Measurements from ENCODE around the gene UBE2V1.
A peak's percentile ranks its signal among the peaks of the same experiment; 100 is the strongest.

Gene UBE2V1

DNA sequence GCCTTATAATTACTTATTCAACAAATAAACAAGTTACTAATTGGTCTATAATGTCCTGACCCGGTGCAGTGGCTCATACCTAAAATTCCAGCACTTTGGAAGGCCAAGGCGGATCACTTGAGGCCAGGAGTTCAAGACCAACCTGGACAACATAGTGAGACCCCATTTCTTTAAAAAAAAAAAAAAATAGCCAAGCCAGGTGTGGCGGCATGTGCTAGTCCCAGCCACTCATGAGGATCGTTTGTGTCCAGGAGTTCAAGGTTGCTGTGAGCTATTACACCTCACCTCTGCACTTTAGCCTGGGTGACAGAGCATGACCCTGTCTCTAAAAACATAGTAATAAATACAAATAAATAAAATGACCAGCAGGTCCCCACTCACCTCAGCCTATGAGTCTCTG lies 9.8 kb upstream of the UBE2V1 start:
- no peaks in the 10 kb centered on the region for H3K27me3 ChIP-seq (ENCODE audit: insufficient read depth, low read depth, severe bottlenecking)
- TF ChIP-seq, protein P1, sequence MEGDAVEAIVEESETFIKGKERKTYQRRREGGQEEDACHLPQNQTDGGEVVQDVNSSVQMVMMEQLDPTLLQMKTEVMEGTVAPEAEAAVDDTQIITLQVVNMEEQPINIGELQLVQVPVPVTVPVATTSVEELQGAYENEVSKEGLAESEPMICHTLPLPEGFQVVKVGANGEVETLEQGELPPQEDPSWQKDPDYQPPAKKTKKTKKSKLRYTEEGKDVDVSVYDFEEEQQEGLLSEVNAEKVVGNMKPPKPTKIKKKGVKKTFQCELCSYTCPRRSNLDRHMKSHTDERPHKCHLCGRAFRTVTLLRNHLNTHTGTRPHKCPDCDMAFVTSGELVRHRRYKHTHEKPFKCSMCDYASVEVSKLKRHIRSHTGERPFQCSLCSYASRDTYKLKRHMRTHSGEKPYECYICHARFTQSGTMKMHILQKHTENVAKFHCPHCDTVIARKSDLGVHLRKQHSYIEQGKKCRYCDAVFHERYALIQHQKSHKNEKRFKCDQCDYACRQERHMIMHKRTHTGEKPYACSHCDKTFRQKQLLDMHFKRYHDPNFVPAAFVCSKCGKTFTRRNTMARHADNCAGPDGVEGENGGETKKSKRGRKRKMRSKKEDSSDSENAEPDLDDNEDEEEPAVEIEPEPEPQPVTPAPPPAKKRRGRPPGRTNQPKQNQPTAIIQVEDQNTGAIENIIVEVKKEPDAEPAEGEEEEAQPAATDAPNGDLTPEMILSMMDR (IDR thresholded peaks at IDR 0.05; ENCODE audit: low read depth, low read length): no peak
- H3K9me3 ChIP-seq (ENCODE audit: severe bottlenecking): no peaks in the 10 kb centered on the region
- DNase-seq: no peak
- no peak overlapping the region for H3K4me3 ChIP-seq (ENCODE audit: low read depth, low read length)
- no peak overlapping the region for H3K27ac ChIP-seq
- H3K36me3 ChIP-seq: peaks cover 12% of the 10 kb centered on the region

DNA sequence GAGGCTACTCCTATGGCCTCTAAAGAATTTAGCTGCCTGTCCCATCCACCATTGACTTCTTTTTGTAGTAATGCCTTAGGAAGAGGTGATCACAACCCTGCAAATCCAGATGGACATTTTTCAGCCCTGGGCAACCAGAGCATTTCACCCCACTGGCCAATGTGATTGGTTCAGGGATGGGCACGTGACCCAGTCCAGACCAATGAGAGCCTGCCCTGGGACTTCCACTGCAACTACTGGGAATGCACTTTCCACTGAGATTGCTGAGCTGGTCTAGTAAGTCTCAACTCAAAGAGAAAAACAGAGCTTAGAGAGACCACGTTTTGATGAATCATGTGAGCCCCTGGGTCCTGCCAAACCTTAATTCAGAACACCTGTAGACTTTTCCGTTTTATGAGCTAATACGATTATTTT lies 8.9 kb upstream of the UBE2V1 start:
- TF ChIP-seq, protein P1 (IDR thresholded peaks at IDR 0.05; ENCODE audit: low read depth, low read length): no peak
- Histone ChIP-seq H3K9me3 (ENCODE audit: severe bottlenecking) (no peaks in the 10 kb centered on the region), H3K4me3 (ENCODE audit: low read depth, low read length) (no peak overlapping the region), H3K27me3 (ENCODE audit: insufficient read depth, low read depth, severe bottlenecking) (no peaks in the 10 kb centered on the region), H3K36me3 (peaks cover 8% of the 10 kb centered on the region), H3K27ac (no peak overlapping the region)
- DNase-seq: no peak

DNA sequence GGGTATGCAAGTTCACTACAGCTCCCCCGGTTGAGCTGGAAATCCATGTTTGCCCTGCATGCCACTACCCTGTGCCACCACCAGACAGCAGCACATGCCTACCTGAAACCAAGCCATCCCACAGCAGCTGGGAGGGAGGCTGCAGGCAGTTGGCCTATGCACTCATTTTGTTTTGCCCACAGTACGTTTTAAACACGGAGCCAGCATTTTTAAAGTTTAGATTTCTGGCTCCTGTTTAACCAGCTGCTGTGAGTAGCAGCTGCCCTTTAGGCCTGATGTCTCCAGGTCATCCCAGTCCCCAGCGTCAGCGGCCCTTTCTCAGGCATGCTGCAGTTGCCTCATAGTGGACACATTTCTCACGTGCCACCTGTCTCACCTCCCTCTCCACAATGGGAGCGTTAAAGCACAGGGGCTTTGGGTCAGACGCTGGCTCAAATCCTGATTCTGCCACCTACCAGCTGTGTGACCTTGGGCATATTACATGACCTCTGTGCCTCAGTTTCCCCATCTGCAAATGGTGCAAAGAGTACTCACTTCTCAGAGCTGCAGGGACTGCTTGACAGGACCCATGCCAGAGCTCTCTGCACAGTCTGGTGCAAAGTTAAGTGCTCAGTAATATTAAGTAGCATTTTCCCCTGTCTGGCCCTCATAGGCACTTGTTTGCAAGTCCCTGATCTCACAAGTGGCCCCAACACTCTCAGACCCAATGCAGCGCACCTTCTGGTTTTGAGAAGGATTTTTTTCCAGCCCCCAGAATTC lies 8.2 kb upstream of the UBE2V1 start:
- TF ChIP-seq, protein P1 (IDR thresholded peaks at IDR 0.05; ENCODE audit: low read depth, low read length): peak; percentile 96
- no peak overlapping the region for H3K27ac ChIP-seq

DNA sequence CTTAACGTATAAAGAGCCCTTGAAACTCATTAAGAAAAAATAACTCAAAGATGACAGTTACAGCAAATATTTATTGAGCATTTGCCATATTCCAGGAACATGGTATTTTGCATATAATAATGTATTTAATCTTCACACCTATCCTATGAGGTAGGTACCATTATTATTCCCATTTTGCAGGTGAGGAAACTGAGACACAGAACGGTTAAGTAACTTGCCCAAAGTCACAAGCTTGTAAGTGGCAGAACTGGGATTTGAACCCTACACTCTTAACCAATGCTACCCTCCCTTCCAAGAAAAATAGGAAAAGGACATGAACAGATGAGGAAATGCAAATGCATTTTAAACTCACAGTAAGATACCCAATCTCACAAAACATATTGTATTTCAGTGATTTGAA lies 5.3 kb upstream of the UBE2V1 start:
- H3K27me3 ChIP-seq (ENCODE audit: insufficient read depth, low read depth, severe bottlenecking): no peaks in the 10 kb centered on the region
- no peak for DNase-seq
- H3K27ac ChIP-seq: no peak overlapping the region
- no peaks in the 10 kb centered on the region for H3K36me3 ChIP-seq
- H3K4me3 ChIP-seq (ENCODE audit: low read depth, low read length): no peak overlapping the region
- H3K9me3 ChIP-seq (ENCODE audit: severe bottlenecking): no peaks in the 10 kb centered on the region
- TF ChIP-seq, protein P1 (IDR thresholded peaks at IDR 0.05; ENCODE audit: low read depth, low read length): no peak

More for the DNA sequence above, 8.2 kb upstream of the UBE2V1 start:
- DNase-seq: peak; percentile 41
- Histone ChIP-seq H3K9me3 (ENCODE audit: severe bottlenecking) (no peaks in the 10 kb centered on the region), H3K27me3 (ENCODE audit: insufficient read depth, low read depth, severe bottlenecking) (no peaks in the 10 kb centered on the region), H3K4me3 (ENCODE audit: low read depth, low read length) (no peak overlapping the region), H3K36me3 (peaks cover 8% of the 10 kb centered on the region)

DNA sequence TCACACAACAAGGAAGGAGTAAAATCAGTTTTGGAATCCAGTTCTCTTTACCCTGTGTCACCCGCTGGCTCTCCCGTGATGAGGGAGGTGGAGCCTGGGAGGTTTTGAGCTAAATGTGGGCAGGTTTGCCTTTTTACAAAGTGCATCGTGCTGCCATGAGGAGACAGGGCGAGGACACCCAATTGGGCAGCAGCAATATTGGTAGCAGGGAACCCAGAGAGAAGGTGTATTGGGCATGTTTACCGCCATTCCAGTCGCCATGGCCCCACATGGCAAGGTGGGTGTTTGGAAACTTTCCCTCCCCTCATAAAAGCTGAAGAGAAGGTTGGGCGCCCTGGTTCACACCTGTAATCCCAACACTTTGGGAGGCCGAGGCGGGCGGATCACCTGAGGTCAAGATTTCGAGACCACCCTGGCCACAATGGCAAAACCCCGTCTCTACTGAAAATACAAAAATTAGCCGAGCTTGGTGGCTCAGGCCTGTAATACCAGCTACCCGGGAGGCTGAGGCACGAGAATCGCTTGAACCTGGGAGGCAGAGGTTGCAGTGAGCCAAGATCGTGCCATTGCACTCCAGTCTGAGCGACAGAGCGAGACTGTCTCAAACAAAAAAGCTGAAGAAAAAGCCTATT lies 3.5 kb upstream of the UBE2V1 start:
- no peak overlapping the region for H3K27ac ChIP-seq
- no peak for DNase-seq
- TF ChIP-seq, protein P1 (IDR thresholded peaks at IDR 0.05; ENCODE audit: low read depth, low read length): no peak

More for the DNA sequence above, 3.5 kb upstream of the UBE2V1 start:
- Histone ChIP-seq H3K36me3 (peaks cover under 1% of the 10 kb centered on the region), H3K4me3 (ENCODE audit: low read depth, low read length) (peak overlapping the region; percentile 28), H3K9me3 (ENCODE audit: severe bottlenecking) (no peaks in the 10 kb centered on the region), H3K27me3 (ENCODE audit: insufficient read depth, low read depth, severe bottlenecking) (no peaks in the 10 kb centered on the region)

All from WERI-Rb-1 (cell line).